ENCODE measurements around the gene ZDHHC13.

ZDHHC13 gene

DNA sequence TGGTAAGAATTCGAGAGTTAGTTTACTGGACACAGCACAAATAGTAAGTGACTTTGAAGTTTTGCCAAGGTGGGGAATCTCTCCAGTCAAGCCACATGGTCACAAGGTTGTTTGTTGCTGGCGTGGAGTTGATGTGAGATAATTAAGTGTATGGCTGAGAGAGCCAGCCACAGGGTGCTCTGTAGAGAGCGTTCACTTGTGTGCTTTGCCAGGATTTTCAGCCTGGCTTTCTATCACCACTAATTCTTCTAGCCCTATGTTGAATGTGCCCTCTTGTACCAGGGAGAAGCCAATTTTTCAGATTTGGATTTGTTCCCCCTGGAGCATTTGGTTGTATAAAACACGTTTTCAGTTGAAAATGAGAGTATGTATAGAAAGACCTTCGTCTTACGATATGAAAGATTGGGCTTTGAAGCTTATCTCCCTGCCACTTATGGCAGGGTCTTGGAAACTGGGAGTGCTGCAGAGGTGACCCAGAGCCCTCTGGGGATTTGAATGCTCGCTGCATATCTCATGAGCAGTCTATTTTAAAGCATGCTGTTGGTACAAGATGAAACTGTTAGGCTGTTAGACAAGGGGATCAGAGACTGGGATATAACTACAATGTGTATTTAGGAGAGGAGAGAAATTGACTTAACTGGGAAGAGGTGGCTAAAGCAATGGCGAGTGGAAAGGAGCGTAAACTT, 56.2 kb downstream of the ZDHHC13 start:
- no peak for DNase-seq

- no peak for DNase-seq
Measured at GRCh38 chr11:19173964-19174638, 57.1 kb downstream of the ZDHHC13 start.

DNA sequence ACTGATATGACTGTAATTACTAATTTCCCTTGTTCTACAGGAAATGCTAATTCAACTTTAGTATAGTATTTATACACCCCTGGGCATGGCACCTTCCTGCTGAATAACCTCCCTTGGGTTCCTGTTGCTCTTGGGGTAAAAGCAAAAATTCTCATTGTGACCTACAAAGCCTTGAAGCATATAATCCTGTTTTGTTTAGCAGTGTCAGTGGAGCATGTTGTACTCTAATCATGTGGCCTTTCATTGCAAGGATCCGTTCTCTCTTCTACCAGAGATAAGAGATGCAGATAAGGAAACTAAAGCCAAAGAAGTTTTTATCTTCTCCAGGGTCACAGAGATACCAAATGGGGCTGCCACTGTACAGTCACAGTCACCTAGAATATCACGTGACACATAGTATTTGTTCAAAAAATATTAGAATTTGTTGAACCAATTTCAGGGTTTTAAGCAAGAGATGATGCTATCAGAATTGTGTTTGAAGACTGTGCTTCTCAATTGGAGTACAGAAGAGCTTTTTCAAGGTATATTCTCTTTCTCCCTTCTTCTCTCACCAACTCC, 59.7 kb downstream of the ZDHHC13 start:
- no peak for DNase-seq

DNA sequence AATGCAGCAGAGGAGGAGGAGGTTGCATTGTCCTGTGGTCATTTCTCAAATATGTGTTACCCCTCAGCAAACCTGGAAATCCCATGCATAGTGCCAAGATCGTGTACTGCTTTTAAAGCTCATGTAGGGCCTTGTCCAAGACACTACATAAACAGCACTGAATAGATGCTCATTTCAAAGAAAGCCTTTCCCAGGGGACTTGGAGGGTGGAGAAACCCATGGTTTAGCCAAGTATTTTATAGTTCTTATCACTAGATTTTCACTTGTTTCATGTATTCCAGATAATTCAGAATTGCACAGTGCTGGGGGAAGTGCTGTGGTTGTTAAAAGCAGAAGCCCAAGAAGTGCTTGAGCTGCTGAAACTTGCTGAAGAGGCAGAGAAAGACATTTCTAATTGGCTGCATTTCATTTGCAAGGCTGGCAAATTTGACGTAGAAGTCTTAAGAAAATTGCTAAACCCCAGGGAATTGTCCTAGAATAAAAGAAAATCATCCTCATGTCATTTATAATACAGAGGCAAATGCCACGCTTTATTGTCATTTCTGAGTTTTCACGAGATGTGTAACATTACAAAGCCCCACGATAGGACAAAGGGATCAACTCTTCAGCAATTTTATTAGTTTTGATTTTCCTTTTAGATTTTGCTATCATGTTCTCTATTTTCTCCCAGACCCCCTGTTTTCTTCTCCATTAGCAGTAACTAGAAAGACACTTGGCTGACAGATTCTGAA, 64.7 kb downstream of the ZDHHC13 start:
- DNase-seq: no peak

- DNase-seq: no peak
Measured at GRCh38 chr11:19183646-19184045, 66.7 kb downstream of the ZDHHC13 start.

DNA sequence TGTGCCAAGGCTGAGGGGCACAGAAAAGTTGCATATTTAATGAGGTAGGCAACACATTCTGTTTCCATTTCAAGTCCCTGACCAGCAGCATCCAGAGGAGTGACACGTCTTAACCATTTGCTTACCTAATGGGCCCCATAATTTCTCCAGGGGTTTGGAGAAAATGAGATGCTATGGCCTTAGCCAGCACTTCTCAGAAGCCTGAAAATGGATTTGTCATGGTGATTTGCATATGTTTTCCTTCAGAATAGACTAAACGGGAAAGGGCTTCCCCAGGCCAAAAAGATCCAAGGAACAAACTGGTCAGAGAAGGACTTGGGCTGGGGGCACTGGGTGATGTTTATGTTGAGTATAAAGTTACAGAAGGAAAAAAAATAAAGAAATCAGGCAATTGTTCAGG, 68.1 kb downstream of the ZDHHC13 start:
- no peak for DNase-seq

DNA sequence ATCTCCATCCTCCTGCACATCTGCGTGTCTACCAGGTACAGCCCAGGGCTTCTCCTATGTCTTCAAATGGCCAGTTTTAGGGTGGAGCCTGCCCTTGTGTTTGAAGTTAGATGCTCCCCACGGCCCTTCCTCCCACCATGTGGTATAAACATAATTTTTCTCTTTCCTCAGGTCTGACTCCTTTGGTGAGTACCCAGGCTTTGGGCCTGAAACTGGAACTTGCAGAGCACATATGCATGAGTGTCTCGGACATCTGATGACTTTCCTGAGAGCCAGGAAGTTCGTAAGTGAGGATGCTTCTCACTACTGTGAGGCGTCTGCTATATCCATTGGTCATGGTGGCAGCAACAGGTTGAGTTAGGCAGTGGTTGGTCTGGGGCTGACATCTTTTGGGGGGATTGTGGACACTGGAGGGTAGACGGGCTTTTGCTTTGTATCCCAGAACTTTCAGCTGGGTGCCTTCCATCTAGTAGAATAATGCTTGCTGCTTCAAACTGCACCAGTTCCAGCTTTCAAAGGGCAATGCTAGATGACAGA, 68.6 kb downstream of the ZDHHC13 start:
- no peak for DNase-seq

DNA sequence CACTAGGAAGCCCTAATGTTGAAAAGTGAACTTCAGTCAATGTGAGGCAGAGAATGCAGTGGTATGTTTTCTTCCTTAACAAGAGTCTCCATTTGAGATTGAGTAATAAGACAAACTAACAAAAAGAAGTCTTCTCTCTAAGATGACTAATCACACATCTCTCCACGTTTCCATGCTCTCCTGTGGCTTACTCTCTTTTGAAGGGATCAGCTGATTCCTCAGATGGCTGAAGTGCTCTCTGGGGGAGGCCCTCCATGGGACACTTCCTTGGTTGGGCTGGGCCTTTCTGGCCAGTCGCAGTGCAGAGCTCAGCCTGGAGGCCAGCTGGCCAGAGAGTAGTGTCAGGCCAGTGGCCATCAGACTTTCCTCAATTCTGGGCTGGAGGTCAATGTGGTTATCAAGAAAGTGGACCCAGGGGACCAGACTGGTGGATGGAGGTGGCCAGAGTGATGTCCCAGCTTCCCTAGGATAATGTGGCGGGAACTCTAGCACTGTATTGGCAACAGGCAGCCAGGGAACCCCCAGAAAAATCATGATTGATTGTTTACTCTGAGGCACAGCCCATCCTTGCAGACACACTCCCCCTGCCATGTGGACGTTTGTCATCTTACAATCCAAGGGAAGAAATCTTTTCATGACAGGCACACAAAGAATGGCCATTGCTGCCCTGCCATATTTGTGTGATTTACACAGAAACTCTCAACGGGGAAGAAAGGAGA, 70.3 kb downstream of the ZDHHC13 start:
- no peak for DNase-seq

GRCh38 chr11:19187833-19188258, 70.9 kb downstream of the ZDHHC13 start:
- no peak for DNase-seq

- DNase-seq: no peak
Measured at GRCh38 chr11:19191530-19192169, 74.7 kb downstream of the ZDHHC13 start.

DNA sequence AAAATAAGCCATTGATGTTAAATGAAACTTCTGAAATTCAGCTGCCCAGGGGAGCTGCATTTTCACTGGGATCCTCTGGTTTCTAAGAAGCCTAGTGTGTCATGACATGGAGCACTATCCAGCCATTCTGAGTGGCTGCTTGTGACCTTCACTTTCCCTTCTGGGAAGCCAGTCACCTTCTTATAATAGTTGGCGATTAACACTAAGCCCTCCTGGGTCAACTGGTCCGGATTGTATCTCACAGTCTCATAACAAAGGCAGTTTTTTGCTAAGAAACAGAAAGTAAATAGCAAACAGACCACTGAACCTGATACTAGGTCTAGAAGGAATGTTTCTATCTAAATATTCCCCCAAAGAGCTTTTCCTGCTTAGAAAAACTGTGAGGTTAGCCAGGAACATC, 76.9 kb downstream of the ZDHHC13 start:
- DNase-seq: no peak

DNA sequence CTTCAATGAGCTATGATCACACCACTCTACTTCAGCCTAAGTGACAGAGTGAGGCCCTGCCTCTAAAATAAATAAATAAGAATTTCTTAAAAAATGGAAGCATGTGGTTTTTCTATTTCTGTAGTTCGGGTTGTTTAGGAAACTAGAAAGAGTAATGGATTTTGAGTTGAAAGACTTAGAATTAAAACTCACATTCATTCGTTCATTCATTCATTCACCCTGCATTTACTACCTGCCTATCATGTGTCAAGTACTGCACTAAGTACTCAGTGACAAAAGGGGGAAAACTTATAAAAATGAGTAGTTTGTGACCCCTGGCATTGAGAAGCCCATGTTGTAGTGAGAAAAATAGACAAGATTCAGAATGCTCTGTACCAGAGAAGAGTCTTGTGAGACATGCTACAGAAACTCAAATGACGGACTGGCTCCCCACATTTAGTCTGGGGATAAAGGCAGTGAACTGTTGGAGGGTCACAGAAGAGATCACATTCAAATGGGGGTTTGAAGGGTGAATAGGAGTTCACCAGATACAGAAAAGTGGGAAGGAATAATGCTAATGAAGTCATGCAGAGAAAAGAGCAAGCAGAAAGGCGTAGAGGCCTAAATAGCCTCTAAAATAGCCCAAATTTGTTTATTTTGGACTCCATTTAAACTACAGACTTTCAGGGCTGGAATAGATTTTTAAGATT, 77.8 kb downstream of the ZDHHC13 start:
- DNase-seq: no peak

GRCh38 chr11:19196432-19196831, 79.5 kb downstream of the ZDHHC13 start:
- no peak for DNase-seq

DNA sequence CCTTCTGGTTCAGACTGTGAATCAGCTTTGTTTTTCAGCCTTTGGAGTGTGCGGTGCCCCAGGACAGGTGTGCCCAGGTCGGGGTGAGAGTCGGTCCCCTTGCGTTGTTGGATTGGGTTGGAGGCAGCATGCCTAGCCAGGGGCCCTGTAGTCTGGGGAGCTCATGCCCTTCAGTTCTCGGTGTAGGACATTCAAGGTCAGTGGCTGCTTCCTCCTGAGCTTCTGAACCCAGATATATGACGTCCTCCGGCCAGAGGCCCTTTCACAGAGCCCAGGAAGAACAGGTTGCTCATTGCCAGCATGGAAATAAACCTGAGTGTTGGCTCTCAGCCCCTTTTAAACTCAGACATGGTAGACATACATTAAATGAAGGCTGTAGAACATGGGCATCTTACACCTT, 82.1 kb downstream of the ZDHHC13 start:
- no peak for DNase-seq

DNA sequence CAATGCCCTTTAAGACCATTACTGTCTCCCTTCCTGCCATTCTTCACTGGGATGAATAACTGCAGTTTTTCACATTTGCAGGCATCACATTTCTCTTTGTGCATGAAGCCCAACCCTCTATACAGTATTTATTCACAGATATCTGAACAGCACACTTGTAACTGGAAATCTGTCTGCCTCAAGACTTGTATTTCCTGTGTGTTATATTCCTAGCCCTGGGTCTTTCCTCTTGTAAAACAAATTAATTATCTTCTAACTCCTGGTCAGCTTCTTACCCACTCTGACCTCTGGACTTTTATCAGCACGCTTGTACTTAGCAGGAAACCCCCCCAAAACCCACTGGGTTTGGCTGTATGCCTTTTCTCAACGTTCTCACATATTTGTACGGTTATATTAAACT, 82.8 kb downstream of the ZDHHC13 start:
- DNase-seq: no peak

DNA sequence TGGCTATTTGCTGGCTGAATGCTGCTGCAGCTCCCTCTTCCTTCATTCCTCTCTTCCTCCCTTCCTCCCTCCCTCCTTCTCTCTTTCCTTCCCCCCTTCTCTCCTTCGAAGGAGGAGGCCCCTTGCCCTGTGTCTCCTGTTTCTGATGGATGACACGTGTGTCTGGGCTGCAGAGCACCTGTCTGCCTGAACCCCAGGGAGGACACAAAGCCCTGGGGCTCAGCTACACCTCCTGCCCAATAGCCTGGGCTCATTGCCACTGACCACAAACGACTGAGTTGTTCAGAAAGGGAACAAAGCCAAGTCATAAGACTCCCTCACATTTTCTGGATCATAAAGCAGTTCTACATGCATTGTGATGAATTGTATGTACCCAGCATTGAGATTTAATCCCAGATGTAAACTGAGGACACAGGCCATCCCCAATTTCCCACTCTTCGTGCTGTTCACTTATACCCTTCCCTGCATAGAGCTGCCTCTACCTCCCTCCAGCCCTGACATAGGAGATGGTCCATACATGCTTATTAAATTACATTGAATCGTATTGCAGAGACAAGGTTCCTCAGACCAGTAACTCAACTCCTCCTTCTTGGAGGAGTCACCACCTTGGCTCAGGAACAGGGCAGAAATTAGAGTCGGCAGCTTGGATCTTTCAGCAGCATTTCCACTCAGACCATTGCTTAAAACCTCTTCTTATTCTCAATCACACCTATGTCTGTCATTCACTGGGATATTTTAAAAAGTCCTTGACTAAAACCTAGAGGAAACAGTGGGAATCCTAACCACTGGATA, 83.6 kb downstream of the ZDHHC13 start:
- DNase-seq: no peak

DNA sequence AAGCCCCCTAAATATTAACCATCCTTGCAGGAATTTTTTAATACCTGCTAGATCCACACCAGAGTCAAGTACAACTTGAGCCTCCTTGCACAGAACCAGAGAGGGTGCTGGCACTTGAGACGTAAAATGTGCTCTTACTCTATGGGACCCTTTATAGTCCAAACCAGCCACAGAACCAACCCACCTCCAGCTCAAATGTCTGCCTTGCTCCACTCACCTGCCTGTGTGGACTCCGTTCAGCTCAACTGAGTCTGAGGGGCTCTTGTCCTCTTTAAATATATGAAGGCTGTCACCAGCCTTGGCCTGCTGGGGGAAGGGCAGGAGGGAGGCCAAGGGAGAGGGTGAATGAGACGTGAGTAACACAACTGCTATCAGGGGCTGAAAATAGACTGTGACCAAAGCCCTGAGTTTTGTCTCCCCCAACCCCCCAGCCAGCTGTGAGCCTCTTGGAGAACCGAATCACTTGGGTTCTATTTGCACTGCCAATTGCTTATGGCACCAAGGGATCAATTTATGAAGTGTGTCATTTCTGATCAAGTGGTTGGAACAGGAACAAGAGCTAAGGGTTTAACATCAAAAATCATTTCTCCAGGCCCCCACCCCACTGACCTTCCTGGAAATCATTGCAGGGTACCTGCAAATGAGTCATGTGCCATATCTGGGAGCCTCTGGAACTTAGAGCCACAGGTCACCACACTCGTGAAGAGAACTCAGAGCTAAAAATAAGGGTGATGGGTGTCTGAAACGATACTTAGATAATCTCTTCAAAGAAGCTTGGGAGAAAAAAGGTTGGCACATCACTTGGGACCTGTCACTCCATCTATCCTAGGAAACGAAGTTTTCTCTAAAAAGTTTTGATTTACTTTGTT, 85.0 kb downstream of the ZDHHC13 start, which contains the start of gene CSRP3:
TSS of gene CSRP3 (minus strand) at position 247 of the 869 bp plus-strand sequence. CDS start 9,535 bp downstream, outside the sequence.
- no peak for DNase-seq

DNA sequence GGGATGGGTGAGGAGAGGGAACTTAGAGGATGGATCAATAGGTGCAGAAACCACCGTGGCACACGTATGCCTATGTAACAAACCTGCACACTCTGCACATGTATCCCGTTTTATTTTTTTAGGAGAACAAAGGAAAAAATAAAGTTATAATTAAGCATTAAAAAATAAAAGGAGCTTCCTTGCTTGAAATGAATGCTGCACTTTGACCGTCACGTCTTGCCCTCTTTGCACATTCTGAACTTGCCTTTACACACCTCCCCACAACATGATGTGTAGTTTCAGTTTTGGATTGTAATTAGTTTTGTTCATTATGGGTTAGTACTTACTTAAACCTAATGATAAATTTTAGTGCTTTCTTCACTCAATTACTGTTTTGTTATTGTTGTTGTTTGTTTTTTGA, 87.9 kb downstream of the ZDHHC13 start:
- DNase-seq: no peak

- no peak for DNase-seq
Measured at GRCh38 chr11:19208181-19208580, 91.2 kb downstream of the ZDHHC13 start.

Data from activated T-cell treated with anti-CD3 and anti-CD28 coated beads, Interleukin-2, amount 50 U/mL, for 48 hours (primary cell).